Activated T-helper 2 cell treated with anti-CD3 and anti-CD28 coated beads, Interferon-gamma antibody, Interleukin-2, Interleukin-4, amounts not matched to agents 10 μg/mL and 5 μg/mL and 100 μg/mL, durations not matched to agents 14 hours and 24 hours and 36 hours (primary cell): ENCODE results near the gene CHPF2. TPM values are rescaled to one million over a fixed set of nuclear protein-coding genes. Genes with fewer than 3 reads are reported as not detected.

ENCODE experiments used
- DNase-seq: peaks from one replicate; pipeline ENCODE4 v3.0.0; 2021; ENCODE audit warnings: low spot score
- H3K27ac Mint-ChIP-seq: one replicate; pipeline ENCODE4 v1.8.0; 2021; ENCODE audit warnings: mixed read lengths
- H3K27me3 Mint-ChIP-seq: one replicate; pipeline ENCODE4 v1.8.0; 2021; ENCODE audit warnings: low read depth, mixed read lengths
- H3K36me3 Mint-ChIP-seq: one replicate; pipeline ENCODE4 v1.8.0; 2021; ENCODE audit warnings: low read depth, mixed read lengths
- H3K4me1 Mint-ChIP-seq: one replicate; pipeline ENCODE4 v1.8.0; 2021; ENCODE audit warnings: low read depth, mixed read lengths
- H3K4me3 Mint-ChIP-seq: one replicate; pipeline ENCODE4 v1.8.0; 2021; ENCODE audit warnings: low read depth, mild to moderate bottlenecking, moderate library complexity, mixed read lengths
- H3K9me3 Mint-ChIP-seq: one replicate; pipeline ENCODE4 v1.8.0; 2021; ENCODE audit warnings: mixed read lengths
- intact Hi-C: fragments of 100-400 bp; cut with micrococcal nuclease; formaldehyde crosslinking; loops from one replicate; pipeline ENCODE4 v1.15.1; 2023
- total RNA-seq: library from RNA; stranded (reverse); gene quantifications from 2 replicates; pipeline ENCODE4 v1.2.3, GENCODE V29; 2022

Gene CHPF2, protein sequence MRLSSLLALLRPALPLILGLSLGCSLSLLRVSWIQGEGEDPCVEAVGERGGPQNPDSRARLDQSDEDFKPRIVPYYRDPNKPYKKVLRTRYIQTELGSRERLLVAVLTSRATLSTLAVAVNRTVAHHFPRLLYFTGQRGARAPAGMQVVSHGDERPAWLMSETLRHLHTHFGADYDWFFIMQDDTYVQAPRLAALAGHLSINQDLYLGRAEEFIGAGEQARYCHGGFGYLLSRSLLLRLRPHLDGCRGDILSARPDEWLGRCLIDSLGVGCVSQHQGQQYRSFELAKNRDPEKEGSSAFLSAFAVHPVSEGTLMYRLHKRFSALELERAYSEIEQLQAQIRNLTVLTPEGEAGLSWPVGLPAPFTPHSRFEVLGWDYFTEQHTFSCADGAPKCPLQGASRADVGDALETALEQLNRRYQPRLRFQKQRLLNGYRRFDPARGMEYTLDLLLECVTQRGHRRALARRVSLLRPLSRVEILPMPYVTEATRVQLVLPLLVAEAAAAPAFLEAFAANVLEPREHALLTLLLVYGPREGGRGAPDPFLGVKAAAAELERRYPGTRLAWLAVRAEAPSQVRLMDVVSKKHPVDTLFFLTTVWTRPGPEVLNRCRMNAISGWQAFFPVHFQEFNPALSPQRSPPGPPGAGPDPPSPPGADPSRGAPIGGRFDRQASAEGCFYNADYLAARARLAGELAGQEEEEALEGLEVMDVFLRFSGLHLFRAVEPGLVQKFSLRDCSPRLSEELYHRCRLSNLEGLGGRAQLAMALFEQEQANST
- total RNA-seq, result 43.8 and 46.0 TPM in 2 replicates

DNA sequence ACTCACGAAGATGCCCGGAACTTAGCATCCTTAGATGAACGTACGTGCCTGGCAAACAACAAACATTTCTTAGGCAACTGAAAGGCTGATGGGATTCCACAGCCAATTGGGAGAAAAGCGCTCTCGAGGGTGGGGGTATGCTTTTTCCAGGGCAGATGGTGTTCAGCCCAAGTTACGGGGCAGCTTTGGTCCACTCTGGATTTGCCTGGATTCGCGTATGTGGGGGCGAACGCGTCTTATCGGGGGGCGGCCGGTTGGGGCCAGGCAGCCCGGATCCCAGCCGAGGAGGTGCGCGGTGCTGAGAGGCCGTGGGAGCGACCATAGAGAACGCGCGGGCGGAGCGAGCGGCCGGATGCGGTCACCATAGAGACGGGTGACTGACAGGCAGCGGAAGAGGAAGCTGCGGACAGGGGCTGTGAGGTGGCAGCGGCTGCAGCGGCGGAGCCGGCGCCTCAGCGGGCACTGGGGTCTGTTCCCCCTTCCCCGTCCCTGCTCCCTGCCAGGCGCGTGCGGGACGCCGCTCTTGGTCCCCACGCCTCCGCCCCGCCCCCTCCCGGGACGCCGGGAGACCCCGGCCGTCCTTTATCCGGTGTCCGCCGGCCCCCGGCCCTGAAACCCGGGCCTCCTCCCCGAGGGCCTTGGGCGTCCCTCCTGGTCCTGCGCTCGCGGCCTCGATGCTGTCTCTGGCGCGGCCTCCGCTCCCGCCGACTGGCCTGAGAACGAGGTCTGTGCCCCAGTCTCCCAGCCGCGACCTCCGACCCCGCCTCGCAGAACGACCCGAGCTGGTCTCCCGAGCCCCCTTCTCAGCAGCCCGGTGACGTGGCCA is at the start of gene CHPF2:
Gene CHPF2, plus strand, starts transcription at position 393 of the 826 bp plus-strand sequence. CDS start 1,529 bp downstream, outside the sequence.
- Mint-ChIP-seq H3K4me3 (peak within 1 kb of the TSS; percentile 100), H3K27ac (peak within 1 kb of the TSS; percentile 99), H3K4me1 (peaks cover 23% of the 10 kb centered on the region), H3K36me3 (peaks cover 38% of the 10 kb centered on the region), H3K9me3 (no peaks in the 10 kb centered on the region), H3K27me3 (peaks cover 4% of the 10 kb centered on the region)
- intact Hi-C loops, result loop anchor here (2.0 to 5.0 kb wide), 3 partner anchors 110 to 174 kb away; partner anchors contain the start of gene SLC4A2
- peak; percentile 89 for DNase-seq

DNA sequence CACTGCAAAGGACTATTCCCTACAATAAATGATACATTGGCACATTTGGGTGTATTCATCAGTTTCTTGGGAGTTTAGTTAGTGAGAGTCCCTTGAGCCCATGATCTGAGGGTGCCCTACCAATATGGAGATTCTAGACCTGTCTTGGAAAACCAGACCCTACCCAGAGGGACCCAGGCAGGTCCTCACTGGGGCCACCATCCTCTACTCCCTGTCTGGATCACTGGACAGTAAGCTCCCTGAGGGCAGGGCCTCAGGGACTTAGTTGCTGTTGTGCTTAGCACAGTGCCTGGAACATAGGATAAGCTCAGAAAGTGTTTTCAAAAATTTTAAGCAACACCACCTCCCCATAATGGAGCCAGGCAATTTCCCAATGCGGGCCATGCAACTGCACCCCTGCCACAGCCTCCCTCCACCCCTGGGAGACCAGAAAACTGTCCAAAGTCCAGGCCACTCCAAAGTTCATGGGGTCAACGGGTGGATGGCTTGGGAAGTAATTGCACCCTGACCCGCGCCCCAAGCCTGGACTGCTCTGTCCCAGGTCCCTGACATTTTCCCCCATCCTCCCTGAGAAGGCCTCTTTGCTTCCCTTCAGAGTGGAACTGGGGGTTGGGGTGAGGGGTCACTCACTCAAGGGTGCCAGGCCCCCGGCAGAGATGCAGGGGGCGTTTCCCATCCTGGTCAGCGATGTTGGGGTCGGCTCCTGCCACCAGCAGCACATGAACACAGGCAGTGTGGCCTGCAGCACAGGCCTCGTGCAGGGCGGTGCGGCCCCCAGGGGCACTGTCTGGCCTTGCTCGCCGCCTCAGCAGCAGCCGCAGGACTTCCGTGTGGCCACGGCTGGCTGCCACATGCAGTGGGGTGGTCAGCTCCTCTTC is 46.3 kb upstream of the CHPF2 start:
- no peaks in the 10 kb centered on the region for H3K36me3 Mint-ChIP-seq
- H3K27me3 Mint-ChIP-seq, result peaks cover 10% of the 10 kb centered on the region
- H3K4me1 Mint-ChIP-seq, result no peaks in the 10 kb centered on the region
- no peak overlapping the region for H3K4me3 Mint-ChIP-seq
- no peak overlapping the region for H3K27ac Mint-ChIP-seq
- DNase-seq, result no peak
- H3K9me3 Mint-ChIP-seq, result no peaks in the 10 kb centered on the region
- intact Hi-C loops, result no loop called here

DNA sequence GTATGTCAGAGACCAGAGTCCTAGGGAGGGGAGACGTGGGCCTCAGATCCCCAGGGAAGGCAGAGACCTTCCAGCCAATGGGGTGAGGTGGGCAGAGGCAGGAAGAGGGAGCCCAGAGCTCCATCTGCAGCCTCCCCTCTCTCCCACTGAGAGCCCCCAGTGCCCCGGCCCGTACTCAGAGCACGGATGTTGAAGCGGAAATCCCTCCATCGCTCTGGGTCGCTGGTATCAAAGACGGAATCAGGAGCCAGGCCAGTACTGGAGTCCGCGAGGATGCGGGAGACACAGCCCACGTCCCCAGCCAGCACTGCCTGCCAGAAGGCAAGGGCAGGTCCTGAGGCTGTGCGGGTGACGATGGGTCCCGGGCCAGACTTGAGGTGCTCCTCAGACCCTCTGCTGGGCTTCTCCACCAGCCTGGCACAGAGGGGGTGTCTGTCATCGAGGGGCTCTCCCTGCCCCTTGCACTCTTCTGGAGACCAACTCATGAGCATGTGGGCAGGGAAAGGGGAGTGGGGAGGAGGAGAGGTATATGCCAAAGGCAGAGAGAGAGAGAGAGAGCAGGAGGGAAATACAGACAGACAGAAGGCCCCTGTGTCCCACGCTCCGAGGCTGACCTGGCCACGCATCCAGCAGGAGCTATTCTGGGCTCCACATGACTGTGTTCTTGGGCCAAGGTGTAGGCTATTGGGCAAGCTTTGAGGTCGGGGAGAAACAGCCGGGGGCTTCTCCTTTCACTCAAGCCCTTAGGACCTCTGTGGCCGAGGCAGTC is 45.5 kb upstream of the CHPF2 start, which contains the start of gene ASB10:
Gene ASB10, minus strand, starts transcription at position 611 of the 769 bp plus-strand sequence. Its CDS starts 120 bp downstream, at position 491.
- Mint-ChIP-seq H3K9me3 (no peaks in the 10 kb centered on the region), H3K4me3 (no peak within 1 kb of the TSS), H3K36me3 (no peaks in the 10 kb centered on the region), H3K4me1 (no peaks in the 10 kb centered on the region), H3K27me3 (peaks cover 10% of the 10 kb centered on the region), H3K27ac (no peak within 1 kb of the TSS)
- DNase-seq, result no peak
- intact Hi-C loops, result no loop called here

DNA sequence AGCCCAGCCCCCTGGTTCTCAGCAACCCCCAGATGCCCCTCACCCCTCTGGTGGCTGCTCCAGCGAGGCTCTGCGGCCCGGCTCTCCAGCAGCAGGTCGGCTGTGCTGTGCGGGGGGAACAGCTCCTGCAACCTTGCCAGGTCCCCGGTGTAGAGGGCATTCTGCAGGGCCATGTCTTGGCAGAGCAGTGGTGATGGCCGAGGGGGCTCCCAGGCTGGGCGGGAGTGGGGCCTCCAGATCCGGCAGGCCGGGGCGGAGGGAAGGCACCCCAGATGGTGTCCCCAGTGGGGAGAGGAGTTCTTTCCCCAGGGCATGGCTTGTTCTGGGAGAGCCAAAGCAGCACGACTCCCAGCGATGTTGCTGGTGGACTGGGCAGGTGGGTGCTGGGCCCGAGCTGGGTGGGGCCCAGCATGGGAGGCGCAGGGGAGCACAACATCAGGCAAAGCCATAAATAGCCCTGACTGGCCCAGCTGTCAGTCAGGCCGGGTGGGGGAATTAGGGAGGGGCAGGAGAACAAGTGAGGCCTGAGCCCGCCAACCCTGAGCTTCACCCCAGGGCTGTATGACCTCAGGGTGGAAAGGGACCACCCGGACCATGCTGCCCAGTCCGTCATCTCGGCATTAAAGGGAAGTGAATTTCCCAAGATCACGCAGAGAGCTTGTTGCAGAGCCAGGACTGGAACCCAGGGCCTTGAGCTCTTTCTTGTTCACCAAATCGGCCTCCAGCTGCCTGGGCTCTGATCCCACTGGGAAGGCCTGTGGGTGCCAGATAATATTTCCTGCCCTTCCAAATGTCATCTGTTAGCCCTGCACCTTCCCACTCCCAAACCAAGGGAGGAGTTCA is 44.7 kb upstream of the CHPF2 start:
- Mint-ChIP-seq H3K27ac (no peak overlapping the region), H3K9me3 (no peaks in the 10 kb centered on the region), H3K36me3 (no peaks in the 10 kb centered on the region), H3K4me3 (no peak overlapping the region), H3K27me3 (peaks cover 10% of the 10 kb centered on the region), H3K4me1 (no peaks in the 10 kb centered on the region)
- intact Hi-C loops, result no loop called here
- DNase-seq, result no peak

DNA sequence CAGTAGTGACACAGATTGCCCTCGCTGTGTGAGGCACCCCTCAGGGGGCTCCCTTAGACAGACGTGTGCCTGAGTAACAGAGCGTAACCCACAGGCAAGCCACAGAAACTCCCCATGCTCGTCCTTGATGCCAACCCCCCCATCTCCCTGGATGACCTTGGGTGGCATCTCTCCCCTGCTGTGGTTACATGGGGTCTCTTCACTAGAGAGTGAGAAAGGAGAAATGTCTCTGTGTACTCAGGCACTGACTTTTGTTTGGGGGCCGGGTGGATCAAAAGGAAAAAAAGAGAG is 44.1 kb upstream of the CHPF2 start:
- Mint-ChIP-seq H3K27me3 (peaks cover 10% of the 10 kb centered on the region), H3K27ac (no peak overlapping the region), H3K4me3 (no peak overlapping the region), H3K9me3 (no peaks in the 10 kb centered on the region), H3K36me3 (no peaks in the 10 kb centered on the region), H3K4me1 (no peaks in the 10 kb centered on the region)
- intact Hi-C loops, result no loop called here
- DNase-seq, result no peak

DNA sequence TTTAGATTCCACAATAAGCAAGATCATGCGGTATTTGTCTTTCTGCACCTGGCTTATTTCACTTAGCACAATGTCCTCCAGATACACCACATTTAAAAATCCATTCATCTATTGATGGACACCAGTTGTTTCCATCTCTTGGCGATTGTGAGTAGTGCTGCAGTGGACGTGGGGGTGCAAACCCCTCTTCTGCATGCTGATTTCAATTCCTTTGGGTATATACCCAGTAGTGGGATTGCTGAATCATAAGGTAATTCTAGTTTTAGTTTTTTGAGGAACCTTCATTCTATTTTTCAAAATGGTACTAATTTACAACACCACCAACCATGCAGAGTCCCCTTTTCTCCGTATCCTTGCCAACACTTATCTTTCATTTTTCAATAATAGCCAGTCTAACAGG is 43.2 kb upstream of the CHPF2 start:
- Mint-ChIP-seq H3K4me3 (no peak overlapping the region), H3K9me3 (no peaks in the 10 kb centered on the region), H3K27ac (no peak overlapping the region), H3K27me3 (peaks cover 10% of the 10 kb centered on the region), H3K4me1 (no peaks in the 10 kb centered on the region), H3K36me3 (no peaks in the 10 kb centered on the region)
- no peak for DNase-seq
- intact Hi-C loops, result no loop called here

DNA sequence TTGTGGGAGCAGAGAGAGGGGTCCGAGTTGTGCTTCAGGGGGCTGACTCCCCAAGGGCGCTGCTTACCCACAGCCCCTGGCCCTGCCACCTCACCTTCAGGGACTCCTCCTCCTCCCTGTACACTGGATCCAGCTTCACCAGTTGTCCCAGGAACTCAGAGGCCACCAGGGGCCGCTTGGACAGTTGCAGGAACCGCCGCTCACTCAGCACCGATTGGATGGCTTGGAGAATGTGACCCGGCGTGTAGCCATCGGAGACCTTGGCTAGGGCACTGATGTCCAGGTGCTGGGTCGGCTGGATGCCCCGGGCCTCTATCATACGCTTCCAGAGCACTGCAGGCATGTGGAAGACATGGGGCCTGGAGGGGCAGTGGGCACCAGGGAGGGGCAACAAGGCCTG is 40.7 kb upstream of the CHPF2 start:
- Mint-ChIP-seq H3K27ac (no peak overlapping the region), H3K4me3 (no peak overlapping the region), H3K36me3 (no peaks in the 10 kb centered on the region), H3K4me1 (no peaks in the 10 kb centered on the region), H3K9me3 (no peaks in the 10 kb centered on the region), H3K27me3 (peaks cover 15% of the 10 kb centered on the region)
- intact Hi-C loops, result no loop called here
- DNase-seq, result no peak

DNA sequence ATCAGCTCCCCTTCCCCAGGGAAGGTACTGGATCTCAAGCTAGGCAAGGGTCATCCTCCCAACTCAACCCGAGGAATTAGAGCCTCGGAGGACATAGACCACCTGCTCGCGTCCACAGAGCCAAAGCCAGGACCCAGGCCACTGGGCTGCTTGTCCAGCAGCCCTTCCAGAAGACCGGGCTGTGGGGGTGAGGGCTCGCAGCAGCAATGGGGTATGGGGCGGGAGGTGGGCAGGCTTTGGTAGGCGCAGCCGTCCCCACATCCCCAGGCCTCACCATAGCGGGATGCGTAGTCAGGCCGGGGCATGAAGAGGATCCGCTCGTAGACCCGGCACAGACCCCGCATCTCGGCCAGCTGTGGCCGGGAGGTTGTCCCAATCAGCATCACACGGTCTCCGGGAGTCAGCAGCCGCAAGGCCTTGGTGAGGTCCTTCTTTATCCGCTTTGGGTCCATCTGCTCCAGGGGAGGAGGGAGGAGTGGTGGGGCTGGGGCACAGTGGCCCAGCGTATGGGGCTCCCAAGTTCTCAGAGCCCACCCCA is 40.2 kb upstream of the CHPF2 start:
- Mint-ChIP-seq H3K36me3 (no peaks in the 10 kb centered on the region), H3K9me3 (no peaks in the 10 kb centered on the region), H3K27ac (no peak overlapping the region), H3K27me3 (peaks cover 15% of the 10 kb centered on the region), H3K4me3 (no peak overlapping the region), H3K4me1 (no peaks in the 10 kb centered on the region)
- intact Hi-C loops, result no loop called here
- DNase-seq, result no peak

DNA sequence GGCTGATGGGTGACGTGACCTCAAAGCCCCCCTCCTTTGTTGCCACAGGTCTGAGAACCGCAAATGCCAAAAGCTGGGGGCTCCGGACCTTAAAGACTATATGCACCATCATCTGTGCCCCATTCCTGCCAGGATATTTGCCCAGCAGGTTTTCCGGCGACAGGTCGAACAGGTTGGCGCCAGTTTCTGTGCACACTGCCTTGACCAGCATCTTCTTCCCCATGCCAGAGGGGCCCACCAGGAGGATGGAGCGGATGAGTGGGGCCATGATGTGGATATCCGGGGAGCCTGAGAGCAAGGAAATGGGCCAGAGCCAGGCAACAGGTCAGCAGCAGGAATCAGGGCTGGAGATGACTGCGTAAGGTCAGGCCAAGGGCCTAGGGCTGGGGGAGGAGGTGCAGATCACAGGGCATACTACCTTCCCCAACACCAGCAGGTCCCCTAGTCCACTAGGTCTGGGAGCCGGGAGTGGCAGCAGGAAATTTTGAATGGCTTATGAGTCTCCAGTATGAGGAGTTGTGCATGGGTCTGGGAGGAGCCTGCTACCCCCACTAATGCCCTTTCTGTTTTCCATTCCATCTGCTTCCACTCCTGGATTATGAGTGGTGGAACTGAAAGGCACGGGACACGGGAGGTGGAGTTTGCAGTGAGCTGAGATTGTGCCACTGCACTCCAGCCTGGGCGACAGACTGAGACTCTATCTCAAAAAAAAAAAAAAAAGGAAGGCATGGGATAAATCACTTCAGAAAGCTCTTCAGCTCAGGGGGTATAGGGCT is 38.9 kb upstream of the CHPF2 start:
- DNase-seq, result no peak
- H3K9me3 Mint-ChIP-seq, result no peaks in the 10 kb centered on the region
- no peaks in the 10 kb centered on the region for H3K4me1 Mint-ChIP-seq
- H3K27ac Mint-ChIP-seq, result no peak overlapping the region
- no peak overlapping the region for H3K4me3 Mint-ChIP-seq
- intact Hi-C loops, result no loop called here
- peaks cover 13% of the 10 kb centered on the region for H3K27me3 Mint-ChIP-seq
- no peaks in the 10 kb centered on the region for H3K36me3 Mint-ChIP-seq

DNA sequence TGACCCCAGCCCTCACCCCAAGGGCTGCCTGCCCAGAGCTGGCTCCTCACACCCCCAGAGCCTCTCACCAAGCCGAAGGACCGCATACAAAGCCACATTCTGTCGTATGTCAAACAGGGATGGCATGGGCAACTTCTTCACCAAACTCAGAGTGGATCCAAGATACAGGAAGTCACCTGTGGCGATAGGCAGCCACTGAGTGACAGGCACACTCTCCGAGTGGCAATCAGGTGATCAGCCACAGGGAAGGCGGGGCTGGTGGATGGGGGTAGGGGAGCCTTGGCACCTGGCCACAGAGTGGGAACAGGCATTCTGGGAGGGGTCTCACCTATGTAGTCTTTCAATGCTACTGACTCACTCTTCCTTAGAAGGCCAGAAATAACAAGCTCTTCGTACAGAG is 38.1 kb upstream of the CHPF2 start:
- intact Hi-C loops, result no loop called here
- Mint-ChIP-seq H3K27ac (no peak overlapping the region), H3K4me3 (no peak overlapping the region), H3K4me1 (no peaks in the 10 kb centered on the region), H3K36me3 (no peaks in the 10 kb centered on the region), H3K9me3 (no peaks in the 10 kb centered on the region), H3K27me3 (peaks cover 11% of the 10 kb centered on the region)
- DNase-seq, result no peak
